Daoy (cell line): ENCODE data around the gene IGSF8. TPM values are rescaled to one million over a fixed set of nuclear protein-coding genes. Genes with fewer than 3 reads are reported as not detected.

Experiments used
- total RNA-seq: library from RNA; depleted of rRNA; stranded (reverse); fragments of >200 nt; shearing (Covaris generic); gene quantifications from 2 replicates; pipeline ENCODE4 v1.2.3, GENCODE V29; 2014; rRNA removed

Gene IGSF8
- total RNA-seq, 1 experiment from 2014 or later: 27.6 TPM

Other genes starting within 250 kb of the IGSF8 start
- not detected in 2 replicates for gene VSIG8, start 236.0 kb downstream of the IGSF8 start, total RNA-seq
- gene CFAP45, start 198.5 kb downstream of the IGSF8 start, total RNA-seq: 0.46 and 1.7 TPM in 2 replicates
- gene TAGLN2, start 173.1 kb downstream of the IGSF8 start, total RNA-seq: 570 and 651 TPM in 2 replicates
- 1.7 and 2.7 TPM in 2 replicates for gene IGSF9, start 153.0 kb downstream of the IGSF8 start, total RNA-seq
- gene SLAMF9, start 144.4 kb downstream of the IGSF8 start, total RNA-seq: 0.77 TPM in 1 of 2 replicates, not detected in the other
- gene PIGM, start 66.6 kb downstream of the IGSF8 start, total RNA-seq: 5.2 and 5.3 TPM in 2 replicates
- under 0.01 TPM in 1 of 2 replicates, not detected in the other for gene KCNJ10, start 28.5 kb downstream of the IGSF8 start, total RNA-seq
- gene KCNJ9, start 17.1 kb downstream of the IGSF8 start, total RNA-seq: not detected in 2 replicates
- gene ATP1A2, start 17.1 kb upstream of the IGSF8 start, total RNA-seq: not detected in 2 replicates
- gene ATP1A4, start 53.0 kb upstream of the IGSF8 start, total RNA-seq: not detected in 2 replicates
- not detected in 2 replicates for gene CASQ1, start 92.0 kb upstream of the IGSF8 start, total RNA-seq
- gene PEA15, start 106.8 kb upstream of the IGSF8 start, total RNA-seq: 51.9 and 57.7 TPM in 2 replicates
- 32.1 and 58.1 TPM in 2 replicates for gene DCAF8, start 163.9 kb upstream of the IGSF8 start, total RNA-seq
- gene PEX19, start 186.5 kb upstream of the IGSF8 start, total RNA-seq: 70.1 and 90.3 TPM in 2 replicates
- gene COPA, start 244.6 kb upstream of the IGSF8 start, total RNA-seq: 137 and 168 TPM in 2 replicates
- gene NCSTN, start 244.8 kb upstream of the IGSF8 start, total RNA-seq: 35.0 and 52.0 TPM in 2 replicates